Sciatic nerve (tissue), 2 donors: ENCODE data around the gene HERC6. TPM values are rescaled to one million over a fixed set of nuclear protein-coding genes. Genes with fewer than 3 reads are reported as not detected.
"Not testable (repeated sequence)": the region's sequence is repeated elsewhere in the genome, so short reads cannot be mapped to it uniquely, and the experiment has no call there.

Experiments
- ATAC-seq: fragments of 200-7000 bp; cut with Tn5 transposase; one replicate; pipeline ENCODE4 v1.9.1; 2020; ENCODE audit warnings: mild to moderate bottlenecking, moderate library complexity
- DNase-seq: peaks from one replicate; pipeline ENCODE4 v3.0.0-alpha.2; 2020; ENCODE audit warnings: low spot score
- intact Hi-C: fragments of 100-400 bp; cut with DNase I; formaldehyde crosslinking; loops from one replicate; pipeline ENCODE4 v1.14.2; 2022
- total RNA-seq: library from RNA; stranded (reverse); fragmentation: NEBNext Ultra II Directional; extraction: Animal tissue kit (Norgen Biotek cat#: 25700); gene quantifications from one replicate; pipeline ENCODE4 v1.2.1, GENCODE V29; 2021
- donor health status: DM: no; HTN: no; CAD: no.
- donor health status: DM: no; HTN: no; CAD: no.

The HERC6 gene
- total RNA-seq: 9.5 TPM

GRCh38 chr4:88378691-88379559 lies at the start of gene HERC6:
HERC6 (plus strand) TSS chr4:88378852; CDS start chr4:88378922, 70 bp downstream.
- DNase-seq (peak; percentile 82), ATAC-seq (peak; percentile 96)
- intact Hi-C loops: loop anchor here (10.0 kb wide), 1 partner anchor 94 kb away; the partner anchor contains the start of gene PPM1K

- ATAC-seq (peak; percentile 86), DNase-seq (no peak)
- intact Hi-C loops: no loop called here
These were observed 44.8 kb upstream of the HERC6 start for GRCh38 chr4:88333741-88334405.

- ATAC-seq (peak; percentile 34), DNase-seq (no peak)
- intact Hi-C loops: no loop called here
These were observed 43.5 kb upstream of the HERC6 start for GRCh38 chr4:88335092-88335665.

- ATAC-seq: peak; percentile 82
- intact Hi-C loops: no loop called here
- no peak for DNase-seq
These were observed 37.1 kb upstream of the HERC6 start for GRCh38 chr4:88341227-88342192.

- DNase-seq, intact Hi-C loops, ATAC-seq: not testable (repeated sequence)
These were observed 31.8 kb upstream of the HERC6 start for GRCh38 chr4:88346902-88347301.

- DNase-seq, intact Hi-C loops, ATAC-seq: not testable (repeated sequence)
These were observed 29.9 kb upstream of the HERC6 start for GRCh38 chr4:88348761-88349160.

- ATAC-seq (no peak), DNase-seq (no peak)
- intact Hi-C loops: no loop called here
These were observed 27.9 kb upstream of the HERC6 start for GRCh38 chr4:88350786-88351185.

GRCh38 chr4:88352062-88352740 lies 26.5 kb upstream of the HERC6 start:
- DNase-seq: no peak
- ATAC-seq: no peak
- intact Hi-C loops: no loop called here

GRCh38 chr4:88353324-88353723 lies 25.3 kb upstream of the HERC6 start:
- no peak for ATAC-seq
- no peak for DNase-seq
- intact Hi-C loops: no loop called here

GRCh38 chr4:88356771-88357170 lies 21.9 kb upstream of the HERC6 start:
- intact Hi-C loops: no loop called here
- DNase-seq: no peak
- no peak for ATAC-seq

- no peak for ATAC-seq
- intact Hi-C loops: no loop called here
- DNase-seq: no peak
These were observed 21.4 kb upstream of the HERC6 start for GRCh38 chr4:88357262-88357661.

GRCh38 chr4:88359558-88359957 lies 19.1 kb upstream of the HERC6 start:
- intact Hi-C loops: no loop called here
- no peak for DNase-seq
- ATAC-seq: no peak

- no peak for ATAC-seq
- no peak for DNase-seq
- intact Hi-C loops: no loop called here
These were observed 18.4 kb upstream of the HERC6 start for GRCh38 chr4:88360256-88360655.

GRCh38 chr4:88360791-88361190 lies 17.9 kb upstream of the HERC6 start:
- ATAC-seq: no peak
- no peak for DNase-seq
- intact Hi-C loops: no loop called here

GRCh38 chr4:88361217-88361773 lies 17.4 kb upstream of the HERC6 start:
- ATAC-seq, DNase-seq, intact Hi-C loops: not testable (repeated sequence)

- ATAC-seq (no peak), DNase-seq (no peak)
These were observed 12.2 kb upstream of the HERC6 start for GRCh38 chr4:88366460-88366859.

GRCh38 chr4:88367826-88368225 lies 10.8 kb upstream of the HERC6 start:
- DNase-seq (no peak), ATAC-seq (no peak)
- intact Hi-C loops: no loop called here

More at GRCh38 chr4:88366460-88366859, 12.2 kb upstream of the HERC6 start:
- intact Hi-C loops: no loop called here
